Suprapubic skin (tissue), 4 donors: ENCODE results near the gene RPS6KA5. TPM values are rescaled to one million over a fixed set of nuclear protein-coding genes. Genes with fewer than 3 reads are reported as not detected.

Source experiments
- DNase-seq, 2 donors: peaks; one replicate each; pipeline ENCODE4 v3.0.0-alpha.2; 2019; ENCODE audit warnings: low spot score in 2 of 2
- H3K27ac ChIP-seq: fragments of 200-600 bp; sonication (generic); one replicate; pipeline ENCODE4 v1.5.1; 2019
- H3K27me3 ChIP-seq: fragments of 200-600 bp; sonication (generic); one replicate; pipeline ENCODE4 v1.5.1; 2019
- H3K36me3 ChIP-seq: fragments of 200-600 bp; sonication (generic); one replicate; pipeline ENCODE4 v1.5.1; 2019
- H3K4me1 ChIP-seq: fragments of 200-600 bp; sonication (generic); one replicate; pipeline ENCODE4 v1.5.1; 2019
- H3K4me3 ChIP-seq: fragments of 200-600 bp; sonication (generic); one replicate; pipeline ENCODE4 v1.5.1; 2019; ENCODE audit warnings: mild to moderate bottlenecking
- H3K9me3 ChIP-seq: fragments of 200-600 bp; sonication (generic); one replicate; pipeline ENCODE4 v1.5.1; 2019
- CTCF ChIP-seq, 2 donors: fragments of 200-600 bp in 1 of 2; fragments of 450-650 bp in 1 of 2; sonication (generic) in 1 of 2; IDR thresholded peaks; one replicate each; pipeline ENCODE4 v1.5.1; 2016 to 2019; ENCODE audit warnings: antibody characterized with exemption in 2 of 2, mild to moderate bottlenecking in 1 of 2, moderate library complexity in 1 of 2
- EP300 ChIP-seq: sonication (generic); formaldehyde crosslinking; IDR thresholded peaks from one replicate; pipeline ENCODE4 v1.6.1; 2017; ENCODE audit warnings: antibody characterized with exemption
- POLR2A ChIP-seq, 2 donors: fragments of 450-650 bp; IDR thresholded peaks; one replicate each; pipeline ENCODE4 v1.6.1; 2017; ENCODE audit warnings: antibody characterized with exemption in 2 of 2, mild to moderate bottlenecking in 2 of 2, moderate library complexity in 2 of 2
- POLR2AphosphoS5 ChIP-seq, 3 donors: sonication (generic); formaldehyde crosslinking; IDR thresholded peaks; one replicate each; pipeline ENCODE4 v1.6.1; 2017; ENCODE audit warnings: antibody characterized with exemption in 3 of 3
- WGBS: methylation state at CpG from one replicate; pipeline ENCODE4 v1.1.5; 2018; 5-methylcytosine and 5-hydroxymethylcytosine counted together
- total RNA-seq, 4 donors: library from RNA; depleted of rRNA; stranded (reverse); fragments of >200 nt; gene quantifications; one replicate each; pipeline ENCODE4 v1.1.0, GENCODE V29; 2016

Gene RPS6KA5
- total RNA-seq, 4 donors from 2014 or later: 6.4 to 14.2 (median 11.2) TPM

GRCh38 chr14:90813442-90813841 lies 247.0 kb downstream of the RPS6KA5 start:
- TF ChIP-seq POLR2A (IDR thresholded peaks at IDR 0.05) (no peak), POLR2AphosphoS5 (IDR thresholded peaks at IDR 0.05) (no peak), CTCF (IDR thresholded peaks at IDR 0.05) (no peak), EP300 (no peak)
- Histone ChIP-seq H3K4me3 (no peak overlapping the region), H3K27ac (no peak overlapping the region), H3K27me3 (no peaks in the 10 kb centered on the region), H3K36me3 (no peaks in the 10 kb centered on the region), H3K4me1 (peaks cover 17% of the 10 kb centered on the region), H3K9me3 (no peaks in the 10 kb centered on the region)
- no peak for DNase-seq
- 84% methylated on average over 5 of the region's 5 CpGs for WGBS

GRCh38 chr14:90812109-90812508 lies 248.3 kb downstream of the RPS6KA5 start:
- H3K4me1 ChIP-seq: peaks cover 30% of the 10 kb centered on the region
- no peak overlapping the region for H3K27ac ChIP-seq
- TF ChIP-seq EP300 (no peak), CTCF (IDR thresholded peaks at IDR 0.05) (no peak), POLR2A (IDR thresholded peaks at IDR 0.05) (no peak), POLR2AphosphoS5 (IDR thresholded peaks at IDR 0.05) (no peak)
- 60% methylated on average over 1 of the region's 5 CpGs for WGBS
- H3K36me3 ChIP-seq: no peaks in the 10 kb centered on the region
- no peak for DNase-seq
- H3K27me3 ChIP-seq: no peaks in the 10 kb centered on the region
- no peaks in the 10 kb centered on the region for H3K9me3 ChIP-seq
- no peak overlapping the region for H3K4me3 ChIP-seq

- DNase-seq: no peak
- Histone ChIP-seq H3K9me3 (no peaks in the 10 kb centered on the region), H3K36me3 (no peaks in the 10 kb centered on the region), H3K27ac (no peak overlapping the region), H3K27me3 (no peaks in the 10 kb centered on the region), H3K4me3 (no peak overlapping the region), H3K4me1 (peaks cover 30% of the 10 kb centered on the region)
- 92% methylated on average over 8 of the region's 10 CpGs for WGBS
- TF ChIP-seq POLR2A (IDR thresholded peaks at IDR 0.05): no peak
- TF ChIP-seq EP300: no peak
- no peak for TF ChIP-seq POLR2AphosphoS5 (IDR thresholded peaks at IDR 0.05)
- TF ChIP-seq CTCF (IDR thresholded peaks at IDR 0.05): no peak
These were observed 248.8 kb downstream of the RPS6KA5 start for GRCh38 chr14:90811641-90812040.

GRCh38 chr14:90810806-90811205 lies 249.6 kb downstream of the RPS6KA5 start:
- Histone ChIP-seq H3K4me3 (no peak overlapping the region), H3K27ac (no peak overlapping the region), H3K9me3 (no peaks in the 10 kb centered on the region), H3K4me1 (peaks cover 37% of the 10 kb centered on the region), H3K36me3 (no peaks in the 10 kb centered on the region), H3K27me3 (no peaks in the 10 kb centered on the region)
- DNase-seq: no peak
- 80% methylated on average over 5 of the region's 5 CpGs for WGBS
- TF ChIP-seq EP300 (no peak), POLR2A (IDR thresholded peaks at IDR 0.05) (no peak), POLR2AphosphoS5 (IDR thresholded peaks at IDR 0.05) (no peak), CTCF (IDR thresholded peaks at IDR 0.05) (no peak)

GRCh38 chr14:90809530-90810312 lies 250.7 kb downstream of the RPS6KA5 start:
- Histone ChIP-seq H3K4me3 (no peak overlapping the region), H3K36me3 (no peaks in the 10 kb centered on the region), H3K27me3 (no peaks in the 10 kb centered on the region), H3K9me3 (no peaks in the 10 kb centered on the region), H3K4me1 (peaks cover 31% of the 10 kb centered on the region), H3K27ac (no peak overlapping the region)
- no peak for DNase-seq
- no peak for TF ChIP-seq EP300
- TF ChIP-seq POLR2AphosphoS5 (IDR thresholded peaks at IDR 0.05): no peak
- no peak for TF ChIP-seq POLR2A (IDR thresholded peaks at IDR 0.05)
- TF ChIP-seq CTCF (IDR thresholded peaks at IDR 0.05): no peak
- WGBS: 94% methylated on average over 7 of the region's 7 CpGs
